ENCODE measurements around the gene GPC4. TPM values are rescaled to one million over a fixed set of nuclear protein-coding genes. Genes with fewer than 3 reads are reported as not detected.

Gene GPC4
- total and polyA plus RNA-seq, 12 donors, result 1.7 to 10.0 (median 6.4) TPM

- intact Hi-C loops (cut with DNase I), result no loop called here
- Histone ChIP-seq H3K27me3 (peaks cover 0 to 17% (median 0%) of the 10 kb centered on the region in 7 donors), H3K4me3 (no peak overlapping the region), H3K4me1 (peaks cover 0 to 6% (median 0%) of the 10 kb centered on the region in 9 donors), H3K36me3 (no peaks in the 10 kb centered on the region), H3K27ac (no peak overlapping the region), H3K9me3 (no peaks in the 10 kb centered on the region)
- no peak for TF ChIP-seq CTCF (IDR thresholded peaks at IDR 0.05)
- WGBS, 2 donors, result 90 to 94% methylated on average over 2 of the region's 2 CpGs
- no peak for DNase-seq
- ATAC-seq, result no peak
These were observed 40.4 kb downstream of the GPC4 start for GRCh38 chrX:133374874-133375387.

- ATAC-seq (no peak), DNase-seq (no peak)
- peaks cover 0 to 6% (median 0%) of the 10 kb centered on the region in 9 donors for H3K4me1 ChIP-seq
- intact Hi-C loops (cut with DNase I), result no loop called here
- TF ChIP-seq CTCF (IDR thresholded peaks at IDR 0.05), result no peak
- 80 to 88% methylated on average over 2 of the region's 2 CpGs for WGBS, 2 donors
- H3K9me3 ChIP-seq, result no peaks in the 10 kb centered on the region
- no peak overlapping the region for H3K27ac ChIP-seq
- H3K4me3 ChIP-seq, result no peak overlapping the region
- peaks cover 0 to 18% (median 0%) of the 10 kb centered on the region in 7 donors for H3K27me3 ChIP-seq
- no peaks in the 10 kb centered on the region for H3K36me3 ChIP-seq
These were observed 41.8 kb downstream of the GPC4 start for GRCh38 chrX:133373386-133374079.

GRCh38 chrX:133370696-133371275 is 44.5 kb downstream of the GPC4 start:
- intact Hi-C loops (cut with DNase I), result no loop called here
- Histone ChIP-seq H3K4me3 (no peak overlapping the region), H3K27ac (no peak overlapping the region), H3K36me3 (no peaks in the 10 kb centered on the region), H3K27me3 (peaks cover 0 to 31% (median 0%) of the 10 kb centered on the region in 7 donors), H3K9me3 (no peaks in the 10 kb centered on the region), H3K4me1 (peaks cover 0 to under 1% (median 0%) of the 10 kb centered on the region in 9 donors)
- TF ChIP-seq CTCF (IDR thresholded peaks at IDR 0.05), result no peak
- WGBS, 2 donors, result 97 to 98% methylated on average over 3 of the region's 3 CpGs
- DNase-seq (no peak), ATAC-seq (no peak)

- Histone ChIP-seq H3K9me3 (no peaks in the 10 kb centered on the region), H3K27ac (no peak overlapping the region), H3K4me3 (no peak overlapping the region), H3K4me1 (peaks cover 0 to 2% (median 0%) of the 10 kb centered on the region in 9 donors), H3K27me3 (peaks cover 0 to 30% (median 0%) of the 10 kb centered on the region in 7 donors), H3K36me3 (no peaks in the 10 kb centered on the region)
- intact Hi-C loops (cut with DNase I), result no loop called here
- ATAC-seq (no peak), DNase-seq (no peak)
- WGBS, 2 donors, result 81 to 87% methylated on average over 2 of the region's 2 CpGs
- no peak for TF ChIP-seq CTCF (IDR thresholded peaks at IDR 0.05)
These were observed 46.2 kb downstream of the GPC4 start for GRCh38 chrX:133369065-133369464.
